ENCODE measurements around the gene HSH2D. TPM values are rescaled to one million over a fixed set of nuclear protein-coding genes. Genes with fewer than 3 reads are reported as not detected.

HSH2D gene
- 0.06 TPM in 1 of 5 replicates, not detected in the others for total RNA-seq (2022; extraction: Qiagen RNA extraction)

DNA sequence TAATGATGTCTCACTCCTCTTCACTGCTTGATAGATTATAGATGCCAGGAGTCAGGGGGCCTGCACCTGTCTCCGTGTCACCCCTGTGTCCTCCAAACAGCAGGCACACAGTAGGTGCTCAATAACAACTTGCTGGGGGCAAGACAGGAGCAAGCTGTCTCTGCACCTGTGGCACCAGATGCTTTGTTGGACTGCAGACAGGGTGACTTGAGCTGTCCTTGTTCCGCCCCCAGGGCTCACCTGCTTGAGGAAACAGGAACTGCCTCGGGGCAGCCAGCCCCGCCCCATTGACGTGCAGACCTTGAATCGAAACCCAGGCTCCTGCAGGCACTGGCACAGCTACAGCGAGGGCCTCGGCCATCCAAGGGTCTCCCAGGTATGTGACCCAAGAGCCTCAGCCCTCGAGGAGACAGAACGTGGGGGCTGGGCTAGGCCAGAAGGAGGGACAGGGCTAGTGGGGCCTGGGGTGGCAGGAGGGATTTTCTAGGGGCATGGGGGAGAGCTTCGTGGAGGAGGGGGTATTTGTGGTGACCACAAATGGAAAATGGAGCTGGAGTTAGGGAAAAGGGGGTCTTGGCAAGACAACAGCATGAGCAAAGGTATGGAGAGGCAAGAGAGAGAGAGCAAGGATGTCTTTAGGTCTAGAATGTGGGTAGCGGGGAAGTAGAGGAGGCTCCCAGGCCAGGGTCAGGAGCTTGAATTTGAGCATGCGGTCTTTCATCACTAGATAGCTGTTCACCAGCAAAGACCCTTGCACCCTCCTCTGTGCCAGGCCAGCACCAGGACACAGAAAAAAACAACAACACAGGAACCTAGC is at the start of gene HSH2D:
HSH2D (plus strand) TSS at position 287 of the 817 bp plus-strand sequence. CDS start 5,066 bp downstream, outside the sequence.

DNA sequence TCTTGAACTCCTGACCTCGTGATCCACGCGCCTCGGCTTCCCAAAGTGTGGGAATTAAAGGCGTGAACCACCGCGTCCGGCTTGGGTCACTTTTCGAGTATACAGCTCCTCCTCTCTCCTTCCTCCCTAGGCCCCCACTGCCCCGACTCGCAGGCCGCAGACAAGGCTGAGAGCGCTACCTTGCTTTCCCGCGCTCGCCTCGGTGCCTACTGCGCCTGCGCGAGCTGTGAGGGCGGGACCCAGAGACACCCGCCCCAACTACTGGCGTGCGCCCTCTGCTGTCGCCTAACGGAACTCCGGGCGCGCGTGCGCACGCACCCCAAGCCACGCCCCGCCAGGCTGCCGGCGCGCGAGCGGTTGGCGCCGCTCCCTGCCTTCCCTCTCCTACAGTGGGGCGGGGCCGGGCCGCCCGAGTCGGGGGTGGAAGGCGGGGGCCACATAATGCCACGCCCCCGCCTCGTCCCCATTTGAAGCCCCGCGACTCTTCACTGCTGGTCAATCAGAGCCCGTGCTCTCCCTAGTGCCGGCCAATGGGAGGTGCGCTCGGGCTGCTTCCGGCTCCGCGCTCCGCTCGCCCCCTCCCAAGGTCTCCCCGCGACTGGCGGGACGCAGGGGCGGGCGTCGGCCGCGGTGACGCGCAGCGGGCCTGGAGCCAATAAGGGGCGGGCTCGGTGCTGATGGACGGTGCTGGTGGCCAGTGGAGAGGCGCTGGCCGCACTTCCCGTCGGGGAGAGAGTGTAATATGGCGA is 32.2 kb upstream of the HSH2D start, which contains the start of gene RAB8A:
RAB8A (plus strand) TSS at position 730 of the 749 bp plus-strand sequence; CDS start at position 743, 13 bp downstream.

DNA sequence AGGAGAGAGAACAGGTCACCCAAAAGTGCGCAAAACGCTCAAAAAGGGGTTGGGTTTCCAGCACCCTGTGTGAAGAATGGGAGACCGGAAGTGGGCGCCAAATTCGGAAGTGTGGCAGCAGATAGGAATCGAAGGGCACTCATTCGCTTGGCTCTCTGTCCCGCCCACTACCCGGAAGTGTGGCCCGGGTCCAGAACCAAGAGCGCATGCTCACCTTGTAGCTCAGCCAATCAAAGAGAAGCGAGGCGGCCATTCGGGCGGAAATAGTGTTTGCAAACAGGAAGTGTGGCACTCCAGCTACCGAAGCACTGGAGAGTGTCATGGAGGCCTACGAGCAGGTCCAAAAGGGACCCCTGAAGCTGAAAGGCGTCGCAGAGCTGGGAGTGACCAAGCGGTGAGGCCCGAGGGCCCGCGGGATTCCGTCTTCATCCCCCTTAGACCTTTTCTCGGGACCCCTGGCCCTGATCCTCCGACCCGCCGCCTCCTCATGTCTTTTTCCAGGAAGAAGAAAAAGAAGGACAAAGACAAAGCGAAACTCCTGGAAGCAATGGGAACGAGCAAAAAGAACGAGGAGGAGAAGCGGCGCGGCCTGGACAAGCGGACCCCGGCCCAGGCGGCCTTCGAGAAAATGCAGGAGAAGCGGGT is 41.8 kb downstream of the HSH2D start, which contains the start of gene FAM32A:
FAM32A (plus strand) TSS at position 288 of the 645 bp plus-strand sequence; CDS start at position 321, 33 bp downstream.

DNA sequence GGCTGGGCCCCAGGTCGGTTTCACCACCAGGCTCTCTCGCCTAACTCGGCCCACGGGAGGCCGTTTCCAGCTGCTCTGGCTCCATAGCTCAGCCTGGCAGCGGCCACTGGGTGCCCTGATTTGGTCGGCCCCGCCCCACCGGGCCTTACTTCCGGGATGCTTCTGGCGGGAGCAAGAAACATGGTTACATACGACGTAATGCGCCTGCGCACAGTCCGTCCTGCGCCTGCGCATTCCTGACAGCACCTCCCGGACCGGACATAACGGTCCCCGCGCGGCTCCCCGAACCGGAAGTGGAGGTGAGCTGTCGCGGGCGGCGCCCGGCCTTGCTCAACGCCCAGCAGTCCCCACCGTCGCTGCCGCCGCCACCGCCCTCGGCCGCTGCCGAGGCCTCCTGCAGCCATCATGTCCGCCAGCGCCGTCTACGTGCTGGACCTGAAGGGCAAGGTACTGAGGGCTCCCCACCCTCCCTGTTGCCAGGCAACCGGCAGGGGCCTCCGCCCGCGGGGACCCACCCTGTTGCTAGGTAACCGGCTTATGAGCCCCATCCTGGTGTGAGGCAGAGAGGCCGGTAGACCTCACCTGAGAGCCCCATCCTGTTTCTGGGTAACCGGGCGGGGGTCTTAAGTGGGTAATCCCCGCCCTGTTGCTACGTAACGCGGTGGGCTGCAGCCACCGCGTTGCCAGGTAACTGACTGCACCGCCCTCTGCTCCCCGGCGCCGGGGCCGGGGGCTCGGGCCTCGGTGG is 54.3 kb downstream of the HSH2D start, which contains the start of gene AP1M1:
AP1M1 (plus strand) TSS at position 290 of the 748 bp plus-strand sequence; CDS start at position 406, 116 bp downstream.

Other genes with a start within 250 kb of the HSH2D start
- 0.05 to 0.25 TPM (median 0.18 TPM) in 5 replicates for gene CYP4F2, start 245.6 kb upstream of the HSH2D start, total RNA-seq (2022; extraction: Qiagen RNA extraction)
- 5.5 to 6.8 TPM (median 6.2 TPM) in 5 replicates for gene CYP4F11, start 209.2 kb upstream of the HSH2D start, total RNA-seq (2022; extraction: Qiagen RNA extraction)
- gene OR10H4, start 194.7 kb upstream of the HSH2D start, total RNA-seq (2022; extraction: Qiagen RNA extraction) = not detected in 5 replicates
- 356 to 490 TPM (median 415 TPM) in 5 replicates for gene TPM4, start 67.2 kb upstream of the HSH2D start, total RNA-seq (2022; extraction: Qiagen RNA extraction)
- 41.9 to 90.5 TPM (median 46.1 TPM) in 5 replicates for gene RAB8A, start 31.8 kb upstream of the HSH2D start, total RNA-seq (2022; extraction: Qiagen RNA extraction)
- gene CIB3, start 29.8 kb downstream of the HSH2D start, total RNA-seq (2022; extraction: Qiagen RNA extraction) = not detected in 5 replicates
- gene FAM32A, start 41.7 kb downstream of the HSH2D start, total RNA-seq (2022; extraction: Qiagen RNA extraction) = 90.8 to 96.7 TPM (median 92.8 TPM) in 5 replicates
- gene AP1M1, start 54.2 kb downstream of the HSH2D start, total RNA-seq (2022; extraction: Qiagen RNA extraction) = 61.7 to 71.0 TPM (median 68.2 TPM) in 5 replicates
- 15.9 to 26.8 TPM (median 24.3 TPM) in 5 replicates for gene KLF2, start 181.1 kb downstream of the HSH2D start, total RNA-seq (2022; extraction: Qiagen RNA extraction)

Data from A549 treated with CORT108297 at 1 μM for 4 hours (cell line).